Gastrocnemius medialis (tissue), 4 donors: ENCODE results near the gene CLEC4G. TPM values are rescaled to one million over a fixed set of nuclear protein-coding genes. Genes with fewer than 3 reads are reported as not detected.
"Not testable (repeated sequence)": the region's sequence is repeated elsewhere in the genome, so short reads cannot be mapped to it uniquely, and the experiment has no call there.

Experiments
- ATAC-seq, 2 donors: fragments of 150-250 bp; one replicate each; pipeline ENCODE4 v1.9.1; 2016
- DNase-seq, 2 donors: peaks; one replicate each; pipeline ENCODE4 v3.0.0-alpha.2; 2019
- H3K27ac ChIP-seq, 4 donors: fragments of 200-600 bp; sonication (generic); 1 replicate in 1 of 4; 2 replicates in 3 of 4; pipeline ENCODE4 v1.5.1; 2016 to 2018; ENCODE audit warnings: mild to moderate bottlenecking in 2 of 4, moderate library complexity in 1 of 4
- H3K27me3 ChIP-seq, 3 donors: fragments of 200-600 bp; sonication (generic) in 2 of 3; 1 replicate in 1 of 3; 2 replicates in 2 of 3; pipeline versions ENCODE4 v1.5.1 to v1.6.0; 2016 to 2019; ENCODE audit warnings: mild to moderate bottlenecking in 1 of 3, moderate library complexity in 1 of 3
- H3K36me3 ChIP-seq, 2 donors: fragments of 200-600 bp; sonication (generic) in 1 of 2; one replicate each; pipeline ENCODE4 v1.5.1; 2017 to 2018
- H3K4me1 ChIP-seq, 2 donors: fragments of 200-600 bp; sonication (generic) in 1 of 2; one replicate each; pipeline ENCODE4 v1.5.1; 2016 to 2017; ENCODE audit warnings: mild to moderate bottlenecking in 2 of 2
- H3K4me3 ChIP-seq, 4 donors: fragments of 200-600 bp; sonication (generic) in 3 of 4; 1 replicate in 1 of 4; 2 replicates in 3 of 4; pipeline ENCODE4 v1.5.1; 2016 to 2019; ENCODE audit warnings: mild to moderate bottlenecking in 2 of 4
- H3K9me3 ChIP-seq, 3 donors: fragments of 200-600 bp; sonication (generic) in 2 of 3; 1 replicate in 1 of 3; 2 replicates in 2 of 3; pipeline ENCODE4 v1.5.1; 2016 to 2019
- POLR2A ChIP-seq, 2 donors: fragments of 450-650 bp; IDR thresholded peaks; one replicate each; pipeline ENCODE4 v1.6.1; 2017; ENCODE audit warnings: antibody characterized with exemption in 2 of 2, mild to moderate bottlenecking in 2 of 2, moderate library complexity in 2 of 2
- in situ Hi-C, 4 donors: fragments of 200-750 bp; cut with MboI; loops; one replicate each; pipeline versions ENCODE4 v1.15.0 to v1.8.0; 2017; ENCODE audit warnings: low sequenced_read_pairs in 4 of 4
- intact Hi-C: fragments of 100-400 bp; cut with DNase I; formaldehyde crosslinking; loops from one replicate; pipeline ENCODE4 v1.15.1; 2023; ENCODE audit warnings: low total_unique reads
- total RNA-seq, 4 donors: library from RNA; depleted of rRNA; stranded (reverse); fragments of >200 nt; gene quantifications; one replicate each; pipeline versions ENCODE4 v1.1.0 to v1.2.3, GENCODE V29; 2016
- TF ChIP-seq, protein P1 (sequence below), 5 experiments: fragments of 450-650 bp in 3 of 5; fragments of 200-600 bp in 2 of 5; sonication (generic) in 2 of 5; IDR thresholded peaks in 4 of 5; conservative IDR thresholded peaks in 1 of 5; 1 replicate in 4 of 5; 2 replicates in 1 of 5; pipeline ENCODE4 v1.5.1; 2016 to 2019; ENCODE audit warnings: antibody characterized with exemption in 5 of 5, mild to moderate bottlenecking in 3 of 5, moderate library complexity in 3 of 5

CLEC4G gene
- total RNA-seq, 4 donors from 2014 or later: 0.86 TPM; not detected in 3

DNA sequence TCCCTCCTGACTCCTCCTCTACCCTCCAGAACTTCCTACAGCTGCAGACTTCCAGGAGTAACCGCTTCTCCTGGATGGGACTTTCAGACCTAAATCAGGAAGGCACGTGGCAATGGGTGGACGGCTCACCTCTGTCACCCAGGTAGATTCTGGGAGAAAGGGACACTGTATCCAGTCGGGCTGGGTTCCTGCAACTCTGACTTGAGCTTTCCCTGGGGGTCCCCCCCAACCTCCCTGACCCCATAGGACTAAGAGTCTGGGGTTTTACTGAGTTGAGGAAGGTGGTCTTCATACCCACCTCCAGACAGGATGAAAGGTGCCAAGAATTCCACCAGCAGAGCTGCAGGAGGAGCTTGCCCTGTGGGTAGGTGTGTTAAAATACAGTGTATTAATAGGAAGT lies 35.6 kb upstream of the CLEC4G start:
- Histone ChIP-seq H3K4me3 (no peak overlapping the region), H3K27me3 (no peaks in the 10 kb centered on the region), H3K9me3 (no peaks in the 10 kb centered on the region), H3K4me1 (no peaks in the 10 kb centered on the region), H3K36me3 (no peaks in the 10 kb centered on the region), H3K27ac (no peak overlapping the region)
- DNase-seq (no peak), ATAC-seq (no peak)
- intact Hi-C loops: no loop called here
- in situ Hi-C loops: no loop called here
- TF ChIP-seq POLR2A (IDR thresholded peaks at IDR 0.05): no peak
- TF ChIP-seq, protein P1, sequence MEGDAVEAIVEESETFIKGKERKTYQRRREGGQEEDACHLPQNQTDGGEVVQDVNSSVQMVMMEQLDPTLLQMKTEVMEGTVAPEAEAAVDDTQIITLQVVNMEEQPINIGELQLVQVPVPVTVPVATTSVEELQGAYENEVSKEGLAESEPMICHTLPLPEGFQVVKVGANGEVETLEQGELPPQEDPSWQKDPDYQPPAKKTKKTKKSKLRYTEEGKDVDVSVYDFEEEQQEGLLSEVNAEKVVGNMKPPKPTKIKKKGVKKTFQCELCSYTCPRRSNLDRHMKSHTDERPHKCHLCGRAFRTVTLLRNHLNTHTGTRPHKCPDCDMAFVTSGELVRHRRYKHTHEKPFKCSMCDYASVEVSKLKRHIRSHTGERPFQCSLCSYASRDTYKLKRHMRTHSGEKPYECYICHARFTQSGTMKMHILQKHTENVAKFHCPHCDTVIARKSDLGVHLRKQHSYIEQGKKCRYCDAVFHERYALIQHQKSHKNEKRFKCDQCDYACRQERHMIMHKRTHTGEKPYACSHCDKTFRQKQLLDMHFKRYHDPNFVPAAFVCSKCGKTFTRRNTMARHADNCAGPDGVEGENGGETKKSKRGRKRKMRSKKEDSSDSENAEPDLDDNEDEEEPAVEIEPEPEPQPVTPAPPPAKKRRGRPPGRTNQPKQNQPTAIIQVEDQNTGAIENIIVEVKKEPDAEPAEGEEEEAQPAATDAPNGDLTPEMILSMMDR (IDR thresholded peaks at IDR 0.05 in 4 of 5, conservative IDR thresholded peaks at IDR 0.05 in 1 of 5): no peak

GRCh38 chr19:7766535-7766934 lies 34.6 kb upstream of the CLEC4G start:
- intact Hi-C loops (no loop called here), in situ Hi-C loops (no loop called here)
- Histone ChIP-seq H3K4me3 (no peak overlapping the region), H3K9me3 (no peaks in the 10 kb centered on the region), H3K4me1 (no peaks in the 10 kb centered on the region), H3K27ac (no peak overlapping the region), H3K27me3 (no peaks in the 10 kb centered on the region), H3K36me3 (no peaks in the 10 kb centered on the region)
- no peak for ATAC-seq
- TF ChIP-seq POLR2A (IDR thresholded peaks at IDR 0.05): no peak
- TF ChIP-seq, protein P1 (IDR thresholded peaks at IDR 0.05 in 4 of 5, conservative IDR thresholded peaks at IDR 0.05 in 1 of 5): no peak
- DNase-seq: no peak

- H3K36me3 ChIP-seq, H3K27ac ChIP-seq, ATAC-seq, H3K9me3 ChIP-seq, in situ Hi-C loops, intact Hi-C loops, DNase-seq, H3K4me3 ChIP-seq, H3K27me3 ChIP-seq, H3K4me1 ChIP-seq: not testable (repeated sequence)
Measured at GRCh38 chr19:7765043-7765442, 33.1 kb upstream of the CLEC4G start.

GRCh38 chr19:7764157-7764556 lies 32.2 kb upstream of the CLEC4G start:
- in situ Hi-C loops, H3K27me3 ChIP-seq, H3K36me3 ChIP-seq, DNase-seq, H3K4me1 ChIP-seq, H3K9me3 ChIP-seq, H3K4me3 ChIP-seq, intact Hi-C loops, ATAC-seq, H3K27ac ChIP-seq: not testable (repeated sequence)

DNA sequence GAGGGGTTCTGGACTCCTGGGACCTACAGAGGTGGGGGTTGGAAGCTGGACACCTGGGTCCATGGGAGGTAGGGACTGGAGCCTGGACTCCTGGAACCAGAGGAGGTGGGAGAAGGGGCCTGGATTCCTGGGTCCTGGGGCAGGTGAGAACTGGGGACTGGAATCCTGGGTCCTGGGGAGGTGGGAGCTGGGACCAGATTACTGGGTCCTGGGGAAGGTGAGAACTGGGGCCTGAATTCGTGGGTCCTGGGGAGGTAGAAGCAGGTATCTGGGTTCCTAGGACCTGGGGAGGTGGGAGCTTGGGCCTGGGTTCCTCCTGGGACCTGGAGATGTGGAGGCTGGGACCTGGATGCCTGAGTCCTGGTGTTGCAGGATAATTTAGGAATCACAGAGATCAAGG lies 31.8 kb upstream of the CLEC4G start:
- Histone ChIP-seq H3K9me3 (no peaks in the 10 kb centered on the region), H3K27ac (no peak overlapping the region), H3K27me3 (no peaks in the 10 kb centered on the region), H3K4me3 (no peak overlapping the region), H3K4me1 (no peaks in the 10 kb centered on the region), H3K36me3 (no peaks in the 10 kb centered on the region)
- TF ChIP-seq POLR2A (IDR thresholded peaks at IDR 0.05): no peak
- TF ChIP-seq, protein P1 (IDR thresholded peaks at IDR 0.05 in 4 of 5, conservative IDR thresholded peaks at IDR 0.05 in 1 of 5): no peak
- in situ Hi-C loops: no loop called here
- intact Hi-C loops: no loop called here
- ATAC-seq (no peak), DNase-seq (no peak)

- Histone ChIP-seq H3K4me1 (no peaks in the 10 kb centered on the region), H3K9me3 (peaks cover 0 to 5% (median 0%) of the 10 kb centered on the region in 3 donors), H3K27me3 (no peaks in the 10 kb centered on the region), H3K36me3 (no peaks in the 10 kb centered on the region), H3K4me3 (no peak within 1 kb of the TSS), H3K27ac (no peak within 1 kb of the TSS)
- intact Hi-C loops (no loop called here), in situ Hi-C loops (no loop called here)
- no peak for ATAC-seq
- DNase-seq: no peak
- TF ChIP-seq POLR2A (IDR thresholded peaks at IDR 0.05): no peak
- TF ChIP-seq, protein P1 (IDR thresholded peaks at IDR 0.05 in 4 of 5, conservative IDR thresholded peaks at IDR 0.05 in 1 of 5): no peak
Measured at GRCh38 chr19:7762719-7763293, 30.9 kb upstream of the CLEC4G start, which contains the start of gene CLEC4M. TSS of gene CLEC4M (plus strand) at chr19:7763243. CDS start at chr19:7763267, 24 bp downstream.
